HepG2 (cell line): ENCODE results near the gene FBXW5. TPM values are rescaled to one million over a fixed set of nuclear protein-coding genes. Genes with fewer than 3 reads are reported as not detected.

Experiments used
- ATF6 ChIP-seq: sonication (generic); formaldehyde crosslinking; conservative IDR thresholded peaks from 2 replicates; pipeline ENCODE4 v1.4.0; 2020; ENCODE audit warnings: missing genetic modification reagents
- CHD4 ChIP-seq: fragments of 200-600 bp; sonication (generic); IDR thresholded peaks from 2 replicates; pipeline ENCODE4 v1.7.0; 2017; ENCODE audit warnings: mild to moderate bottlenecking, low read length, borderline replicate concordance
- ESRRA ChIP-seq: sonication (generic); formaldehyde crosslinking; IDR thresholded peaks from 2 replicates; pipeline ENCODE4 v1.5.1; 2020; ENCODE audit warnings: mild to moderate bottlenecking, low read depth, missing genetic modification reagents
- HINFP ChIP-seq: sonication (generic); formaldehyde crosslinking; IDR thresholded peaks from 2 replicates; pipeline ENCODE4 v1.4.0; 2020; ENCODE audit warnings: low read depth, mild to moderate bottlenecking, missing genetic modification reagents
- KAT8 ChIP-seq: IDR thresholded peaks from 2 replicates; pipeline ENCODE4 v1.6.1; 2016; ENCODE audit warnings: missing genetic modification reagents, missing compliant biosample characterization
- MAX ChIP-seq: IDR thresholded peaks from 2 replicates; pipeline ENCODE4 v1.6.1; 2012; ENCODE audit warnings: inconsistent platforms
- NCOA1 ChIP-seq: sonication (generic); formaldehyde crosslinking; IDR thresholded peaks from 2 replicates; pipeline ENCODE4 v1.9.0; 2021; ENCODE audit warnings: missing genetic modification reagents
- NFE2 ChIP-seq: sonication (generic); formaldehyde crosslinking; IDR thresholded peaks from 2 replicates; pipeline ENCODE4 v1.4.0; 2020; ENCODE audit warnings: missing genetic modification reagents
- NR2C2 ChIP-seq: sonication (generic); formaldehyde crosslinking; IDR thresholded peaks from 2 replicates; pipeline ENCODE4 v1.4.0; 2020; ENCODE audit warnings: missing genetic modification reagents, mild to moderate bottlenecking, moderate library complexity, borderline replicate concordance
- ONECUT2 ChIP-seq: sonication (generic); formaldehyde crosslinking; IDR thresholded peaks from 2 replicates; pipeline ENCODE4 v1.4.0; 2020; ENCODE audit warnings: missing genetic modification reagents
- RAD21 ChIP-seq: fragments of 450-650 bp; formaldehyde crosslinking; IDR thresholded peaks from 2 replicates; pipeline ENCODE4 v1.5.0; 2020; ENCODE audit warnings: mild to moderate bottlenecking
- TEAD3 ChIP-seq: optimal IDR thresholded peaks from 2 replicates; pipeline ENCODE3; 2016; ENCODE audit warnings: borderline replicate concordance
- WIZ ChIP-seq: sonication (generic); formaldehyde crosslinking; IDR thresholded peaks from 2 replicates; pipeline ENCODE4 v1.5.1; 2020; ENCODE audit warnings: mild to moderate bottlenecking, missing genetic modification reagents
- ZNF205 ChIP-seq: IDR thresholded peaks from 2 replicates; pipeline ENCODE4 v1.6.1; 2018; ENCODE audit warnings: missing biosample characterization, missing genetic modification reagents
- ZNF263 ChIP-seq: sonication (generic); formaldehyde crosslinking; IDR thresholded peaks from 2 replicates; pipeline ENCODE4 v1.4.0; 2020; ENCODE audit warnings: missing genetic modification reagents
- ZNF350 ChIP-seq: sonication (generic); formaldehyde crosslinking; IDR thresholded peaks from 2 replicates; pipeline ENCODE4 v1.4.0; 2020; ENCODE audit warnings: mild to moderate bottlenecking, low read depth, missing genetic modification reagents, borderline replicate concordance
- ZNF546 ChIP-seq: sonication (generic); formaldehyde crosslinking; conservative IDR thresholded peaks from 2 replicates; pipeline ENCODE4 v1.8.1; 2023; ENCODE audit warnings: mild to moderate bottlenecking, missing genetic modification reagents
- ZNF550 ChIP-seq: sonication (generic); formaldehyde crosslinking; IDR thresholded peaks from 2 replicates; pipeline ENCODE4 v1.4.0; 2020; ENCODE audit warnings: mild to moderate bottlenecking, missing genetic modification reagents, borderline replicate concordance
- ZNF772 ChIP-seq: sonication (generic); formaldehyde crosslinking; IDR thresholded peaks from 2 replicates; pipeline ENCODE4 v1.5.0; 2020; ENCODE audit warnings: mild to moderate bottlenecking, missing genetic modification reagents
- ZNF792 ChIP-seq: IDR thresholded peaks from 2 replicates; pipeline ENCODE4 v1.6.1; 2016
- ZSCAN9 ChIP-seq: IDR thresholded peaks from 2 replicates; pipeline ENCODE4 v1.6.1; 2016; ENCODE audit warnings: borderline replicate concordance
- polyA plus RNA-seq, 8 experiments: library from polyadenylated mRNA; depleted of rRNA in 3 of 8; stranded (reverse) in 7 of 8; unstranded in 1 of 8; fragments of >200 nt; fragmentation: Illumina TruSeq in 4 of 8; extraction: Trizol in 4 of 8; gene quantifications; 2 replicates each; pipeline versions ENCODE4 v1.2.1 to v1.2.3, GENCODE V29; 2011 to 2016; ENCODE audit warnings: low read depth in 4 of 8, missing spikeins in 1 of 8, mixed read lengths in 1 of 8; ENCODE audit not compliant: insufficient read depth in 1 of 8
- total RNA-seq, 5 experiments: library from RNA; depleted of rRNA; stranded (reverse); fragments of >200 nt; fragmentation: Illumina TruSeq; extraction: Trizol; gene quantifications; 2 replicates each; pipeline ENCODE4 v1.2.3, GENCODE V29; 2016; ENCODE audit warnings: low read depth in 1 of 5
- TF ChIP-seq, protein P1 (sequence below): sonication (generic); formaldehyde crosslinking; IDR thresholded peaks from 2 replicates; pipeline ENCODE4 v1.5.0; 2020; ENCODE audit warnings: mild to moderate bottlenecking, missing genetic modification reagents
- TF ChIP-seq, protein P2 (sequence below): sonication (generic); formaldehyde crosslinking; conservative IDR thresholded peaks from 2 replicates; pipeline ENCODE4 v1.4.0; 2020; ENCODE audit warnings: missing genetic modification reagents

The FBXW5 gene
- total and polyA plus RNA-seq, 2 of the 13 experiments (the other 11 are each of a cell fraction or from before 2014, with no cell fraction given), result 52.0 to 60.4 TPM

GRCh38 chr9:136975644-136976043 is 31.1 kb upstream of the FBXW5 start (continued):
- TF ChIP-seq, protein P1, sequence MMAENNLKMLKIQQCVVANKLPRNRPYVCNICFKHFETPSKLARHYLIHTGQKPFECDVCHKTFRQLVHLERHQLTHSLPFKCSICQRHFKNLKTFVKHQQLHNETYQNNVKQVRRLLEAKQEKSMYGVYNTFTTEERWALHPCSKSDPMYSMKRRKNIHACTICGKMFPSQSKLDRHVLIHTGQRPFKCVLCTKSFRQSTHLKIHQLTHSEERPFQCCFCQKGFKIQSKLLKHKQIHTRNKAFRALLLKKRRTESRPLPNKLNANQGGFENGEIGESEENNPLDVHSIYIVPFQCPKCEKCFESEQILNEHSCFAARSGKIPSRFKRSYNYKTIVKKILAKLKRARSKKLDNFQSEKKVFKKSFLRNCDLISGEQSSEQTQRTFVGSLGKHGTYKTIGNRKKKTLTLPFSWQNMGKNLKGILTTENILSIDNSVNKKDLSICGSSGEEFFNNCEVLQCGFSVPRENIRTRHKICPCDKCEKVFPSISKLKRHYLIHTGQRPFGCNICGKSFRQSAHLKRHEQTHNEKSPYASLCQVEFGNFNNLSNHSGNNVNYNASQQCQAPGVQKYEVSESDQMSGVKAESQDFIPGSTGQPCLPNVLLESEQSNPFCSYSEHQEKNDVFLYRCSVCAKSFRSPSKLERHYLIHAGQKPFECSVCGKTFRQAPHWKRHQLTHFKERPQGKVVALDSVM, result no peak
- no peak for TF ChIP-seq NR2C2 (CRISPR knock-in tag)
- TF ChIP-seq ZSCAN9, result no peak
- TF ChIP-seq WIZ (CRISPR knock-in tag), result 0 out of 2 replicates have a peak, but pooled peaks have one; percentile 50
- TF ChIP-seq TEAD3 (CRISPR knock-in tag), result no peak
- TF ChIP-seq MAX, result peak; percentile 45; the same call in 1 of the 2 replicates
- no peak for TF ChIP-seq NFE2
- TF ChIP-seq, protein P2, sequence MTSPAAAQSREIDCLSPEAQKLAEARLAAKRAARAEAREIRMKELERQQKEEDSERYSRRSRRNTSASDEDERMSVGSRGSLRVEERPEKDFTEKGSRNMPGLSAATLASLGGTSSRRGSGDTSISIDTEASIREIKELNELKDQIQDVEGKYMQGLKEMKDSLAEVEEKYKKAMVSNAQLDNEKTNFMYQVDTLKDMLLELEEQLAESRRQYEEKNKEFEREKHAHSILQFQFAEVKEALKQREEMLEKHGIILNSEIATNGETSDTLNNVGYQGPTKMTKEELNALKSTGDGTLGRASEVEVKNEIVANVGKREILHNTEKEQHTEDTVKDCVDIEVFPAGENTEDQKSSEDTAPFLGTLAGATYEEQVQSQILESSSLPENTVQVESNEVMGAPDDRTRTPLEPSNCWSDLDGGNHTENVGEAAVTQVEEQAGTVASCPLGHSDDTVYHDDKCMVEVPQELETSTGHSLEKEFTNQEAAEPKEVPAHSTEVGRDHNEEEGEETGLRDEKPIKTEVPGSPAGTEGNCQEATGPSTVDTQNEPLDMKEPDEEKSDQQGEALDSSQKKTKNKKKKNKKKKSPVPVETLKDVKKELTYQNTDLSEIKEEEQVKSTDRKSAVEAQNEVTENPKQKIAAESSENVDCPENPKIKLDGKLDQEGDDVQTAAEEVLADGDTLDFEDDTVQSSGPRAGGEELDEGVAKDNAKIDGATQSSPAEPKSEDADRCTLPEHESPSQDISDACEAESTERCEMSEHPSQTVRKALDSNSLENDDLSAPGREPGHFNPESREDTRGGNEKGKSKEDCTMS (CRISPR knock-in tag), result no peak
- no peak for TF ChIP-seq ESRRA (CRISPR knock-in tag)
- TF ChIP-seq RAD21 (CRISPR knock-in tag), result peak; percentile 78; the same call in 1 of the 2 replicates
- no peak for TF ChIP-seq ATF6
- no peak for TF ChIP-seq ZNF550 (CRISPR knock-in tag)
- TF ChIP-seq ZNF546 (CRISPR knock-in tag), result no peak
- no peak for TF ChIP-seq ZNF350 (CRISPR knock-in tag)
- no peak for TF ChIP-seq ONECUT2 (CRISPR knock-in tag)
- TF ChIP-seq KAT8 (CRISPR knock-in tag), result no peak
- TF ChIP-seq ZNF263 (CRISPR knock-in tag), result no peak
- no peak for TF ChIP-seq ZNF792 (CRISPR knock-in tag)
- no peak for TF ChIP-seq ZNF205 (CRISPR knock-in tag)
- no peak for TF ChIP-seq NCOA1 (CRISPR knock-in tag)
- no peak for TF ChIP-seq CHD4
- no peak for TF ChIP-seq HINFP (CRISPR knock-in tag)
- no peak for TF ChIP-seq ZNF772 (CRISPR knock-in tag)
